ENCODE measurements around the gene SNX19.

SNX19 gene

GRCh38 chr11:130947481-130947880 is 31.2 kb upstream of the SNX19 start:
- Histone ChIP-seq H3K36me3 (ENCODE audit: low read length) (no peaks in the 10 kb centered on the region), H3K27ac (ENCODE audit: low read depth, low read length) (no peak overlapping the region), H3K9ac (ENCODE audit: low read length) (no peak overlapping the region), H3K9me2 (replicated peaks; ENCODE audit: insufficient read depth, low read length) (no peaks in the 10 kb centered on the region), H2AFZ (ENCODE audit: low read depth, low read length, severe bottlenecking) (no peak overlapping the region), H3K9me3 (ENCODE audit: insufficient read depth, low read length) (no peaks in the 10 kb centered on the region), H3K4me2 (ENCODE audit: low read depth, low read length, poor library complexity, severe bottlenecking) (no peak overlapping the region), H3K79me2 (ENCODE audit: insufficient read depth, low read length) (no peaks in the 10 kb centered on the region), H3K27me3 (ENCODE audit: low read length) (no peaks in the 10 kb centered on the region), H3F3A (ENCODE audit: insufficient read depth) (no peaks in the 10 kb centered on the region), H3K4me3 (ENCODE audit: insufficient read depth, low read length, poor library complexity, severe bottlenecking) (no peak overlapping the region), H4K20me1 (ENCODE audit: low read depth, low read length) (no peaks in the 10 kb centered on the region)
- TF ChIP-seq EZH2phosphoT487 (conservative IDR thresholded peaks at IDR 0.05; ENCODE audit: low read length): no peak
- TF ChIP-seq, protein P1, sequence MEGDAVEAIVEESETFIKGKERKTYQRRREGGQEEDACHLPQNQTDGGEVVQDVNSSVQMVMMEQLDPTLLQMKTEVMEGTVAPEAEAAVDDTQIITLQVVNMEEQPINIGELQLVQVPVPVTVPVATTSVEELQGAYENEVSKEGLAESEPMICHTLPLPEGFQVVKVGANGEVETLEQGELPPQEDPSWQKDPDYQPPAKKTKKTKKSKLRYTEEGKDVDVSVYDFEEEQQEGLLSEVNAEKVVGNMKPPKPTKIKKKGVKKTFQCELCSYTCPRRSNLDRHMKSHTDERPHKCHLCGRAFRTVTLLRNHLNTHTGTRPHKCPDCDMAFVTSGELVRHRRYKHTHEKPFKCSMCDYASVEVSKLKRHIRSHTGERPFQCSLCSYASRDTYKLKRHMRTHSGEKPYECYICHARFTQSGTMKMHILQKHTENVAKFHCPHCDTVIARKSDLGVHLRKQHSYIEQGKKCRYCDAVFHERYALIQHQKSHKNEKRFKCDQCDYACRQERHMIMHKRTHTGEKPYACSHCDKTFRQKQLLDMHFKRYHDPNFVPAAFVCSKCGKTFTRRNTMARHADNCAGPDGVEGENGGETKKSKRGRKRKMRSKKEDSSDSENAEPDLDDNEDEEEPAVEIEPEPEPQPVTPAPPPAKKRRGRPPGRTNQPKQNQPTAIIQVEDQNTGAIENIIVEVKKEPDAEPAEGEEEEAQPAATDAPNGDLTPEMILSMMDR (IDR thresholded peaks at IDR 0.05; ENCODE audit: insufficient read depth, low read length, poor library complexity, severe bottlenecking): no peak

GRCh38 chr11:130947058-130947457 is 30.8 kb upstream of the SNX19 start:
- Histone ChIP-seq H3K9me3 (ENCODE audit: insufficient read depth, low read length) (no peaks in the 10 kb centered on the region), H2AFZ (ENCODE audit: low read depth, low read length, severe bottlenecking) (no peak overlapping the region), H3F3A (ENCODE audit: insufficient read depth) (no peaks in the 10 kb centered on the region), H3K4me3 (ENCODE audit: insufficient read depth, low read length, poor library complexity, severe bottlenecking) (no peak overlapping the region), H3K79me2 (ENCODE audit: insufficient read depth, low read length) (no peaks in the 10 kb centered on the region), H3K9ac (ENCODE audit: low read length) (no peak overlapping the region), H4K20me1 (ENCODE audit: low read depth, low read length) (no peaks in the 10 kb centered on the region), H3K27me3 (ENCODE audit: low read length) (no peaks in the 10 kb centered on the region), H3K4me2 (ENCODE audit: low read depth, low read length, poor library complexity, severe bottlenecking) (no peak overlapping the region), H3K36me3 (ENCODE audit: low read length) (no peaks in the 10 kb centered on the region), H3K9me2 (replicated peaks; ENCODE audit: insufficient read depth, low read length) (no peaks in the 10 kb centered on the region), H3K27ac (ENCODE audit: low read depth, low read length) (no peak overlapping the region)
- no peak for TF ChIP-seq EZH2phosphoT487 (conservative IDR thresholded peaks at IDR 0.05; ENCODE audit: low read length)

DNA sequence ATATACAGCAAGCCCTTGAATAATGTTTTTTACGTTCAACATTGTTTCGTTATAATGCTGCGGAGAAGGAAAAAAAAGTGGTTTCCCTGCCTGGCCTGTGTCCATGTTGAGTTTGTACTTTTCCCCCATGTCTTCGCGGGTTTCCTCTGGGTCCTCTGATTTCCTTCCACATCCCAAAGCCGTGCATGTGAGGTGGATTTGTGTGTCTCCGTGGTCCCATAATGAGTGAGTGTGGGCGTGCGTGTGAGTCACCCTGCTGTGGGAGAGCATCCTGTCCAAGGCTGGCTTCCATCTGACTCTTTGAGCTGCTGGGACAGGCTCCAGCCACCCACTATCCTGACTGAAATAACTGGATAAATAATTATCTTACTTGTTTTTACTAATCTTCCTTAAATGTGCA is 29.6 kb upstream of the SNX19 start:
- Histone ChIP-seq H3K9me3 (ENCODE audit: insufficient read depth, low read length) (no peaks in the 10 kb centered on the region), H3K27ac (ENCODE audit: low read depth, low read length) (no peak overlapping the region), H3K9ac (ENCODE audit: low read length) (no peak overlapping the region), H3K27me3 (ENCODE audit: low read length) (no peaks in the 10 kb centered on the region), H4K20me1 (ENCODE audit: low read depth, low read length) (no peaks in the 10 kb centered on the region), H3K9me2 (replicated peaks; ENCODE audit: insufficient read depth, low read length) (no peaks in the 10 kb centered on the region), H3F3A (ENCODE audit: insufficient read depth) (no peaks in the 10 kb centered on the region), H3K4me3 (ENCODE audit: insufficient read depth, low read length, poor library complexity, severe bottlenecking) (no peak overlapping the region), H2AFZ (ENCODE audit: low read depth, low read length, severe bottlenecking) (no peak overlapping the region), H3K36me3 (ENCODE audit: low read length) (no peaks in the 10 kb centered on the region), H3K4me2 (ENCODE audit: low read depth, low read length, poor library complexity, severe bottlenecking) (no peak overlapping the region), H3K79me2 (ENCODE audit: insufficient read depth, low read length) (no peaks in the 10 kb centered on the region)
- TF ChIP-seq, protein P1 (IDR thresholded peaks at IDR 0.05; ENCODE audit: insufficient read depth, low read length, poor library complexity, severe bottlenecking): no peak
- TF ChIP-seq EZH2phosphoT487 (conservative IDR thresholded peaks at IDR 0.05; ENCODE audit: low read length): no peak

DNA sequence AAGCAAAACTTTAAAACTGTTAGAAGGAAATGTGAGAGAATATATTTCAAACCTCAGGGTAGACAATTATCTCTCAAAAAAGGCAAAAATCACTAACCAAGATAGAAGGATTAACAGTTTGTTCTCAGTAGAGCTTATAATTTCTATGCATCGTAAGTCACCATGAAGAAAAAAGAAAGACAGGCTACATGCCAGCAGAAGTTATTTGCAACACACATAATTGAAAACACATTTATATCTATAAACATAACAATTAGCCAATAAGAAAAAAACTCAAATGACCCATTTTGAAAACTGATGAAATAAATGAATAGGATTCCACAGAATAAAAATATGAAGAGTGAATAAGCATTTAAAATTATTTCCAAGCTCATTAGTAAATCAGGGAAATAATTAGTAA is 24.4 kb upstream of the SNX19 start:
- Histone ChIP-seq H3K79me2 (ENCODE audit: insufficient read depth, low read length) (no peaks in the 10 kb centered on the region), H3K9me3 (ENCODE audit: insufficient read depth, low read length) (no peaks in the 10 kb centered on the region), H2AFZ (ENCODE audit: low read depth, low read length, severe bottlenecking) (no peak overlapping the region), H3K27me3 (ENCODE audit: low read length) (no peaks in the 10 kb centered on the region), H4K20me1 (ENCODE audit: low read depth, low read length) (no peaks in the 10 kb centered on the region), H3K4me3 (ENCODE audit: insufficient read depth, low read length, poor library complexity, severe bottlenecking) (no peak overlapping the region), H3K36me3 (ENCODE audit: low read length) (no peaks in the 10 kb centered on the region), H3K9me2 (replicated peaks; ENCODE audit: insufficient read depth, low read length) (no peaks in the 10 kb centered on the region), H3K9ac (ENCODE audit: low read length) (no peak overlapping the region), H3F3A (ENCODE audit: insufficient read depth) (no peaks in the 10 kb centered on the region), H3K4me2 (ENCODE audit: low read depth, low read length, poor library complexity, severe bottlenecking) (no peak overlapping the region), H3K27ac (ENCODE audit: low read depth, low read length) (no peak overlapping the region)
- TF ChIP-seq, protein P1 (IDR thresholded peaks at IDR 0.05; ENCODE audit: insufficient read depth, low read length, poor library complexity, severe bottlenecking): no peak
